GM10266 (cell line): ENCODE results near the gene MCM5.
A peak's percentile ranks its signal among the peaks of the same experiment; 100 is the strongest.

Source experiments
- DNase-seq: peaks from one replicate; pipeline ENCODE4 v3.0.0; 2012; ENCODE audit errors: extremely low spot score
- CTCF ChIP-seq: IDR thresholded peaks from 2 replicates; pipeline ENCODE4 v1.5.1; 2012; ENCODE audit warnings: mild to moderate bottlenecking, low read depth; ENCODE audit not compliant: control insufficient read depth, insufficient read depth; ENCODE audit errors: missing control alignments

Gene MCM5

GRCh38 chr22:35425546-35425945, 25.6 kb downstream of the MCM5 start:
- no peak for DNase-seq
- no peak for TF ChIP-seq CTCF

GRCh38 chr22:35425971-35426800, 26.2 kb downstream of the MCM5 start:
- TF ChIP-seq CTCF: no peak
- DNase-seq: no peak

- DNase-seq: no peak
- TF ChIP-seq CTCF: no peak
These were observed 26.8 kb downstream of the MCM5 start for GRCh38 chr22:35426801-35427140.

DNA sequence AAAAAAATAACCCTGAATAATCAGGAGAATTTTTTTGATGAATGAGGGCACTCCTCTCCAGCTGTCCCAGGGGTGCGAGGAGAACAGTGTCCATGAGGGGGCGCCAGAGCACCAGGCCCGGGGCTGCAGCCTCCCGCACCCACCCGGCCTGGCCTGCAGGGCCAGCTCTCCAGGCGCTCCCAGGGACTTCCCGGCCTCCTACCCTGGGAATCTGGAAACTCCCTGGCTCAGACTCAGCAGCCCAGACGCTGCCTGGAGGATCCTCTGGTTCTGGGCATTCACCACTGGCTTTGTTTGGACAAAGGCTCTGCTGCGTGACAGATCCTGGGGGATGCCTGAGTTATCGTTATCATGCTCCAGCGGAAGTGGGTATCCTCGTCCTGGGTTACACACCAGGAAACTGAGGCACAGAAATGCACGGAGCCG, 31.0 kb downstream of the MCM5 start:
- peak; percentile 49 for DNase-seq
- TF ChIP-seq CTCF: peak; percentile 64

DNA sequence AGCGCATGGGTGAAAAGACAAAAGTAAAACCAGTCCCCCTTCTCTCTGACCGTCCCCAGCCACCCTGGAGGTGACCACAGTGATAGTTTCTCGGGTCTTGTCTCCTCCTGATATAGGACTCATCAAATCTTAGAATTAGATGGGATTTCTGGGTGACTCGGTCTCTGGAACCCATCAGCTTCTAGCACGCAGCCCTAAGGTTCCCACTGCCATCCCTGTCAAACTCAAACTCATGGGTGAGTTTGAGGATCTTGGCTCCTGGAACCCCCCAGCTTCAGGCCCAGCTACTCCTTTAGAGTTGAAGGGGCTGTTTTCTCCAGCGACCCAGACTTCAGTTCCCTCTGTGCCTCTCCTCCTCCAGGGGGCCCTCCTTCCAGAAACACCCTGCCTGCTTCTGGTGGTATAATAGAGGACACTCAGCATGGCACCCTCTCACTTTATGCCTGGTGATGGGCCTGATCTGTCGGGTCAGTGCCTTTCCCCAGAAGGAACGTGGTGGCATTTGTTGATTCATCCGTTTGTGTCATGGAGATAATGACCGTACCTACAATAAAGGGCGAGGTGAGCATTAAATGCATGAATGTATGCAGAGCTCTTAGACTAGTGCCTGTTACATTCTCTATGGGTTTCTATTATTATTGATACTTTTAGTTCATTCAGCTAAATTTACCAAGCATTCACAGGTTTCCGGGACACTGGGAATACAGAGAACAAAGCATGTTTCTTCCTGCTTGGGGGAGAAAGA, 31.7 kb downstream of the MCM5 start:
- no peak for TF ChIP-seq CTCF
- no peak for DNase-seq

DNA sequence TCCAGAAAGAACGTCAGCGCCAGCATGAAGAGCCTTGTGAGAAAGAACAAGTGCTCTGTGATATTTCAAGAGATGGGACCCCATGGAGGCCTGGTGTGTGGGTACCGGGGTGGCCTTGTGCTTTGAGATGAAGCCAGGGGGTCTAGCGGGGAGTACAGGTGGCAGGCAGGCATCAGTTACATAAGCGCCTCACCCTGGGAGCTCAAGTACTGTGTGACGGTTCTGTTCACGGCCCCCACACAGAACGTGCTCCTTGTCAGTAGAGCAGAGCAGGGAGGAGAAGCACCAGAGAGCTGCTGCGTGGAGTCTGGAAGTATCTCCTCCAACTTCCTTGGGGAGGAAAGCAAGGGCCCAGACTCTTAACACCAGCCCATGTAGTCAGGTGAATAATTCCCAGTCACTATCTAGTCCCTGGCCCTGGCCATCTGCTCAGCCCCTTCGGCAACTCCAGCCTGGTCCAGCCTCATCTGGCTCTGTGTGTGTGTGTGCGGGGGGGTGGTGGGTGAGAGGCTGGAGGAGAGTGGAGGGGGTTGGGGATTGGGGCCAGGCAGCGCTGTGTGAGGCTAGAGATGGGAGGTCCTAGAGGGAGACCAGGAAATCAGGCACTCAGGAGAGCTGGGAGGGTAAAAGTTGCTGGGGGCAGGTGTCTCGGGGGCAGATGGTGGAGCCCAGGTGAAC, 32.4 kb downstream of the MCM5 start:
- no peak for TF ChIP-seq CTCF
- DNase-seq: no peak

DNA sequence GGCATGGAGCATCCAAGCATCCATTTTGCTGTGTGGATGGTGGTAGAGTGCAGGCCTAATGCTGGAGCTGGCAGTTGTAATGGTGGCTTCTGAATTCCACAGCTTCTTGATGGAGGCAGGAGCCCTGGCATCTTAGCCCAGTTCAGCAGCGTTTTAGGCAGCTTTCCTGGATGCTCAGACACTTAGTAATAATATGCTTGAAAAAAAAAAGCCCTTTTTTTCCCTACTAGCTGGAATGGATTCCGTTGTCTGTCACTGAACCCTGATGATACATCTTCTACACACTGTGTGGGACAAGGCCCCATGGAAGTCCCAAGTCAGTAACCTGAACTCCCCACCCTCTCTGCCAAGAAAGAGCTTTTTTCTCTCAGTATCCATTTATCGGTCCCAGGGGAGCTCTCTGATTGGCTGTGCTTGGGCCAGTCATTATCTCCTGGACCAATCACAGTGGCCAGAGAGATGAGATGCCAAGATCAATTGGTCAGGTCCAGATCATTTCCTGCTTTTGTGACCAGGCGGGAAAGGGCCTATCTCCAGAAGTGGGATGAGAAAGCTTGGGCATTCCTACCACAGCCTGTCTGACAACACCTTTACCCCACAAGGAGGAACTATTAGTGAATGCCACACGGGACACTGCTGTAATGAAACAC, 34.2 kb downstream of the MCM5 start:
- no peak for TF ChIP-seq CTCF
- DNase-seq: no peak
